ENCODE results near the gene HOXB3.
"Not testable (repeated sequence)": the region's sequence is repeated elsewhere in the genome, so short reads cannot be mapped to it uniquely, and the experiment has no call there.

HOXB3 gene

GRCh38 chr17:48543854-48544348 lies 46.1 kb downstream of the HOXB3 start:
- peak; percentile 80 for DNase-seq

DNA sequence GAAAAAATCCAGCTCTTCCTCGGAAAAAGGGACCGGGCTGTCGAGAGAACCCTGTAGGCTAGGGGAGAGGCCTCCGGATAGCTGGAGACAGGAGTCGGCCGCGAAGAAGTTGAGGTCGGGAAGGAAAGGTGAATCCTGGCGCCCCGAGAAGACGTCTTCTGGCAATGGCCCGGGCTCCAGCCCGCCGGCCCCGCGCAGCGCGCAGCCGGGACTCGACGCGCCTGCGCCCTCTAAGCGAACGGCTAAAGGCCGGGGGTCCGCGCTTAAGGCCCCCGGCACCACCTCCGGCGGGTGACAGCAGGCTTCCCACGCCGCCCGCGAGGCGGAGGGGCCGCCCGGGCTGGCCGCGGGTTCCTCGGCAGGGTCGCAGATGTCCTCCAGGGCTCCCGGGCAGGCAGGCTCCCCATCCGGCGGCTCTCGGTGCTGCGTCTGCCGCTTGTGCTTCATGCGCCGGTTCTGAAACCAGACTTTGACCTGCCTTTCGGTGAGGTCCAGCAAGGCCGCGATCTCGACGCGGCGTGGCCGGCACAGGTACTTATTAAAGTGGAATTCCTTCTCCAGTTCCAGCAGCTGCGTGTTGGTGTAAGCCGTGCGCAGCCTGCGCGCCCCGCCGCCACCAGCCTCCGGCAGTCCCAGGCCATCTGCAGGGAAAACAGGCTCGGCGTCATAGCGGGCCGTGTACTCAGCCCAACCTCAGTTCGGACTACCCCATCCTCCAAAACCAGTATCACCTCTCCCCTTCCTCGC lies 46.8 kb downstream of the HOXB3 start:
- DNase-seq, result peak; percentile 84

GRCh38 chr17:48542698-48543106 lies 47.3 kb downstream of the HOXB3 start:
- DNase-seq, result no peak

DNA sequence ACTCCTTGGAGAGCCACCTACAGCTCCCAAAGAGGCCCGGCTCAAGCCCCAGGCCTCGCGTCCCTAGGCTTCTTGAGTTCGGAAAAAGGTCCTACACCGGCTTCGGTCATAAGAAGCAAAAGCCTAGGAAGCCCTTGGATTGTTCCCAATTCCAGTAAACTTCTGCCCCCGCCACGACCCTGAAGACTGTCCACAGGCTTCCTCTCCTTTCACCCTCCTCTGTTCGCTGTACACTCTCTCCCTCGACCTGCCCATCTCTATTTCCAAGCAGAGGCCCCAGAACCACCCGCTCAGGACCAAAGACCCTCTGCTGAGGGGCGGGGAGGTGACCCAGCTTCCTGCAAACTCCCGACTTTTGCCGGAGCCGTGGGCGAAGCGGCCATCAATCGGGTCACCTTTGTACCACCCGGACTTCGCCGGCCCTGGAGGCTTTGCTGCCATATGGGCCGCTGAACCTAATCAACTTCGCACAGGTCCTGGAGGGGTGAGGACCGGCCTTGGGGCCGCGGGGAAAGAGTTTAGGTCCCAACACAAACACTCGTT lies 47.9 kb downstream of the HOXB3 start:
- DNase-seq, result peak; percentile 67

GRCh38 chr17:48541577-48542113 lies 48.4 kb downstream of the HOXB3 start:
- peak; percentile 78 for DNase-seq

- DNase-seq, result no peak
Measured at GRCh38 chr17:48541036-48541576, 48.9 kb downstream of the HOXB3 start.

DNA sequence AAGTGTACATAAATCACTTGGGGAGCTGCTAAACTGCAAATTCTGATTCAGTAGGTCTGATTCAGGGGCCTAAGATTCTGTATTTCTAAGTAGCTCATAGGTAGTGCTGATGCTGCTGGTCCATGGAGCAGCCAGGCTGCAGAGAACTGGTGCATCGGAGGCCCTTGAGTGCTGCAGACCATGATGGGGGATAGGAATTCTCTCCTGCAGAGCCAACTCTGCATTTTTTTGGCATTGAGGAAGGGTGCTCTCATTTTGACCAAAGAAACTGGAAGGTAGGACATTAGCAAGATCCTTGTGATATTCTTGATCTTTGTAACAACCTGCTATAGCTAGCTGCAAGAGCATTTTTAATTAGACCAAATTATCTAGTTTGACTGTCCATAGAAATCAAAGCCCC lies 49.8 kb downstream of the HOXB3 start:
- DNase-seq, result no peak

DNA sequence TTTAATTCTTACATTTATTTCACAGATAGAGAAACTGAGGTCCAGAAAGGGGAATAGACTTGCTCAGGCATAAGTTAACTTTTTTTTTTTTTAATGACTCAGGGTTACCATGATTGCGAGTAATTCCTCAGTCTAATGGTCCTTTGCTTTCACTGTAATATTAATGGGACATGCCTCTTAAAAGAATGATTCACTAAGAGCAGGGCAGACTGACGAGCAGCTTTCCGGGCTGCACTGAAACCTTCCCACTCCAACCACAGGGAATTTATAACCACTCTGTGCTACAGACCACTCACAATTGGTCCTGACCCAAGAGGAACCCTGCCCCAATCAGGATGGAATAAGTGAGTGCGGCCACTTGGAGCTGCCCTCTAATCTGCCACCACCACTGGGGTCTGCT lies 50.9 kb downstream of the HOXB3 start:
- DNase-seq, result no peak

DNA sequence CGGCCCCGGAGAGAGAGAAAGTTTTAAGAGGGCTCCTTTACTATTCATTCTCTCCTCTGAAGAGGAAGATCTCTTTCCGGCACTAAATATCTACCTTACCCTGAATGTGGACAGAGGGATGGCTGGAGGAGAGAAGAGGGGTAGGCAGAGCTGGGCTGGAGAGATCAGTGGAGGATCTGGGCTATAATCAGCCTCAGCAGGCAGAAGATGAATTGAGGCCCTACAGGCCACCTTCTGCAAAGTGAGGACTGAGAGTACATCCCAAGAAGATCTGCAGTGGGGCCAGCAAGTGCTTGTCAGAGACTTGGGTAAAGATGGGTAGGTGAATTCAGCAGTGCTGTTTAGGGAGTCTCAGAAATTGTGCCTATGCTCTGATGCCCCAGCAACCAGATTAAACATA lies 52.7 kb downstream of the HOXB3 start:
- no peak for DNase-seq

GRCh38 chr17:48535793-48536559 lies 54.1 kb downstream of the HOXB3 start:
- not testable (repeated sequence) for DNase-seq

GRCh38 chr17:48532261-48532660 lies 57.8 kb downstream of the HOXB3 start:
- peak; percentile 50 for DNase-seq

- peak; percentile 49 for DNase-seq
Measured at GRCh38 chr17:48530887-48531272, 59.2 kb downstream of the HOXB3 start, which contains the start of gene HOXB1. TSS of gene HOXB1 (minus strand) at chr17:48531011. CDS start at chr17:48530904, 107 bp downstream.

DNA sequence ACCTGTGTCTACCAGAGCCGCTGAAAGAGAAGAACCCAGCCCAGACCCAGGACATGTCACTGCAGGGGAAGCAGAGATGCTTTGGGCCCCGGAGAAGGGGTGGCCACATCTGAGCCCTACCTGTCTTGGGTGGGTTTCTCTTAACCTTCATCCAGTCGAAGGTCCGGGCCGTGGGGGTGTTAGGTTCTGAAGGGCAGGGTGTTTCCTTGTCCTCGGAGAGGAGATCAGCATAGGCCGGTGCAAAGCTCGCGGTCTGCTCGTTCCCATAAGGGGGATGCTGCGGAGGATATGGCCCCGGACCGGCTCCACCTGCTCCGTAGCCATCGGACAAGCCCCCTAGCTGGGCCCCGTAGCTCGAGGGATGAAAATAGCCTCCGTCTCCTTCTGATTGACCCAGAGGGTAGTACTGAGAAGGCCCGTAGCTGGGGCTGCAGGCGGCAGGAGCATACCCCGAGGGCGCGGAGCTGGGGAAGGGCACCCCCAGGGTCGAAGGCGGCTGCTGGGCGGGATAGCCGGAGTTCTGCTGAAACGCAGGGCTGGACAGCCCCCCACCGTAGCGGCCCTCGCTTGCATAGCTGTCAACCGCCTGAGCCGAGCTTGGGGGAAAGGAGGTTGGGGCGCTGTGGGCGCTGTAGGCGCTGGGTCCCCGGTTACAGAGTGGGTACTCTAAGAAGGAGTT lies 59.7 kb downstream of the HOXB3 start:
- DNase-seq, result peak; percentile 52

- DNase-seq, result peak; percentile 28
Measured at GRCh38 chr17:48529683-48530009, 60.4 kb downstream of the HOXB3 start.

- peak; percentile 39 for DNase-seq
Measured at GRCh38 chr17:48528936-48529682, 60.9 kb downstream of the HOXB3 start.

- peak; percentile 44 for DNase-seq
Measured at GRCh38 chr17:48528153-48528935, 61.7 kb downstream of the HOXB3 start.

- DNase-seq, result peak; percentile 31
Measured at GRCh38 chr17:48527547-48527932, 62.5 kb downstream of the HOXB3 start.

DNA sequence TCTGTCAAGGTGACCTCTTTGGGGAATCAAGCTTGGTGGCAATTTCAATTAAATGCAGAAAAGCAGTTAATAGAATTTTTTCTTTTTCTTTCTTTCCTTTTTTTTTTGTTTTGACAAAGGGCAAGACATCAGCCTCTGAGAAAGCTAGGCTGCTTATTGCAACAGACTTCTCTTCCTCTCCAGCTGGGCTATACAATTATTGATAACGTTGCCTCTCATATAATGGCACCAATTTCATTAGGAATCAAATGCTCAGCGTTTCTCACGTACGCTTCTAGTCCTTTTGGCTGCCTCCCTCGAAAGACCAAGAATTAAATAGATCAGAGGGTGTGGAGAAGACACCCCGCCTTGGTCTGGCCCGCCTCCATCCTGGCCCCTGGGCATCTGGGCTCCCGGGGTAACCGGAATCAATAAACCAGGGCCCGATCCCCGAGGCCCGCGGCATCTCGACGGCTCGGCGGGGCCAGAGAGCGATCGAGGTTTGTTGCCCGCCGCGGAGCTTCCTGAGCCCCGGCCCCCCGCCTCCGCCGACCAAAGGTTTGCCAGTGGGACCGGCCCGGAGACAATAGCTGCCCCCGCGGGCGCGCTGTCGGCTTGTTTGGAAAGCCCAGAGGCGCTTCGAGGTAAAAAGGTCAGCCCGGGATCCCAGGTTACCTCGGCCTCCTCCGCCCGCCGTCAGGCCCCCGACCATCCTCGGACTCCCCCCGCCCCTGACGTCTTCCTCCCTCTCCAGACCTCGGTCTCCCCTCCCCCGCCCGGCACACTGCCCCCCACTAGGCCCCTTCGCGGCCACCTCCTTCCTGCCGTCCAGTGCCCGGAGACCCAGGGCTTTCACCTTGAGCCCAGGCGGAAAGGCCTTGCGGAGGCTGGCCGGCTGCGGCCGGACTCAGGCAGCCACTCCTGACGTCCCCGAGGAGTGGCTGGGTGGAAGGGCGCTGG lies 63.2 kb downstream of the HOXB3 start:
- peak; percentile 60 for DNase-seq

DNA sequence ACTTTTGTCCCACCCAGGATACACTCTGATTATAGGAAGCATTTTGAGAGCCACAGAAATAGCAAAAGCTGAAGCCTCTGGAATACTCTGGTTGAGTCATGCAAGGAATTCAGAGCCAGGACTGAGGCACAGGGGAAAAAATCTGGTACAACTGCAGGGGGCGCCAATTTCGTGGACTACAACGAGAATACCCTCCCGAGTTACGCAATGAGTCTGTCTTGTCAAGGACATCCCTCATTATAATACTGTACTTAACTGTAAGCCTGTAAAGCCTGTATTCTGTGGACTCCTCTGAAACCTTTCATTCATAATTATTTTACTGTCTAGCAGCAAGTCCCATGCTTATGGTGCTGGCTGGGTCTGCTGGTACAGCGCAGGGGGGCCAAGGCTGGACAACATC lies 67.0 kb downstream of the HOXB3 start:
- DNase-seq, result peak; percentile 38

Measured in activated effector memory CD4-positive, alpha-beta T cell treated with anti-CD3 and anti-CD28 coated beads, Interleukin-2, amount 50 U/mL, for 16 hours (primary cell).